Renal cortical epithelial cell (primary cell): Measurements from ENCODE around the gene SPOCK2. TPM values are rescaled to one million over a fixed set of nuclear protein-coding genes. Genes with fewer than 3 reads are reported as not detected.
"Not testable (repeated sequence)": the region's sequence is repeated elsewhere in the genome, so short reads cannot be mapped to it uniquely, and the experiment has no call there.

Source experiments
- DNase-seq: peaks from one replicate; pipeline ENCODE4 v3.0.0-alpha.2; 2011; ENCODE audit warnings: low read depth
- total RNA-seq: library from RNA; depleted of rRNA; stranded (reverse); fragments of >200 nt; gene quantifications from 2 replicates; pipeline ENCODE4 v1.2.3, GENCODE V29; 2014

SPOCK2 gene
- total RNA-seq, 1 donor from 2014 or later, result 2.0 TPM

DNA sequence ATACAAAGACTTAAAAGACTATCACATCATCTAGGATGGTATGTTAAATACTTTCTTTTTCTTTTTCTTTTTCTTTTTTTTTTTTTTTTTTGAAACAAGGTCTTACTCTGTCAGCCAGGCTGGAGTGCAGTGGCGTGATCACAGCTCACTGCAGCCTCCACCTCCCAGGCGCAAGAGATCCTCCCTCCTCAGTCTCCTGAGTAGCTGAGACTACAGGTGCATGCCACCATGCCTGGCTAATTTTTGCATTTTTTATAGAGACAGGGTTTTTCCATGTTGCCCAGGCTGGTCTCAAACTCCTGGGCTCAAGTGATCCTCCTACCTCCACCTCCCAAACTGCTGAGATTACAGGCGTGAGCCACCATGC lies 19.6 kb upstream of the SPOCK2 start:
- not testable (repeated sequence) for DNase-seq

GRCh38 chr10:72107325-72108003 lies 19.1 kb upstream of the SPOCK2 start:
- DNase-seq, result peak; percentile 85

- no peak for DNase-seq
Measured at GRCh38 chr10:72106896-72107295, 18.5 kb upstream of the SPOCK2 start.

- no peak for DNase-seq
Measured at GRCh38 chr10:72106154-72106849, 18.0 kb upstream of the SPOCK2 start.

- no peak for DNase-seq
Measured at GRCh38 chr10:72105710-72106109, 17.4 kb upstream of the SPOCK2 start.

GRCh38 chr10:72105098-72105475 lies 16.7 kb upstream of the SPOCK2 start:
- no peak for DNase-seq

- no peak for DNase-seq
Measured at GRCh38 chr10:72104472-72105097, 16.2 kb upstream of the SPOCK2 start.

DNA sequence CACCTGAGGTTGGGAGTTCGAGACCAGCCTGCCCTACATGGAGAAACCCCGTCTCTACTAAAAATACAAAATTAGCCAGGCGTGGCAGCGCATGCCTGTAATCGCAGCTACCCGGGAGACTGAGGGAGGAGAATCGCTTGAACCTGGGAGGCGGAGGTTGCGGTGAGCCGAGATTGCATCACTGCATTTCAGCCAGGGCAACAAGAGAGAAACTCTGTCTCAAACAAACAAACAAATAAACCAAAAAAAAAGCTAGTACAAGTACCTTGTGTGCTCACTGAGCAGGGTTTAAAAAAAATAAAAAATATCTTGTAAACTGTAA lies 11.2 kb upstream of the SPOCK2 start:
- no peak for DNase-seq

DNA sequence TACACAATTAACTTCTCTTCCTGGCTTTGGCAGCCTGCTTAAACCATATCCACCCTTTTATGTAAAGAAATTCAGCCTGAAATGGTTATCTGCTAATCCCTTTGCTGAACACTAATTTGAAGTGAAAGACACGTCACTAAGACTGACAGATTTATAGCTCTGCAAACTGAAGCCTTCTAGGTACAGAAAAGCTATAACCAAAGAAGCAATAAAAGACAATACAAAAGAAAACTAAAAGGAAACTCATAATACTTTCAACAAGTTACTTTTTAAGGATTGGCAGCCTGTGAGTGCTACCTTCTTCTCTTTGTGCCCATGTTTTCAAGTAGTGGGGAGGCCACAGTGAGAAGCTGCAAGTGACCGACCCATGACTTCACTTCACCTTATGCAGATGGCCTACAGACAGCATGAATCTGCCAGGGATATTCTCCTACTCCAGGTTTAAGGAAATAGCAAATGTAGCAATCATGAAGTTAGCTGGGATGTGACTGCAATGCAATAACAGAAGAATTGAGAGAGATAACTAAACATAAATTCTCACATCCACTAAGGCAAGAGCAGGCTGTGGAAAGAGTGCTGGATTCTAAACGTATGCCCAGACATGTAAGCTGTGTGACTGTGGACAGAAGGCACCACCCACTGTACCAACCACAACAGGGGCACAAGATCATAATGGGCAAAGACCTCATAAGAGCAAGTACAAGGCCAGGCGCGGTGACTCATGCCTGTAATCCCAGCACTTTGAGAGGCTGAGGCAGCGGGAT lies 10.7 kb upstream of the SPOCK2 start:
- DNase-seq, result no peak

- DNase-seq, result no peak
Measured at GRCh38 chr10:72098301-72098835, 10.0 kb upstream of the SPOCK2 start.

DNA sequence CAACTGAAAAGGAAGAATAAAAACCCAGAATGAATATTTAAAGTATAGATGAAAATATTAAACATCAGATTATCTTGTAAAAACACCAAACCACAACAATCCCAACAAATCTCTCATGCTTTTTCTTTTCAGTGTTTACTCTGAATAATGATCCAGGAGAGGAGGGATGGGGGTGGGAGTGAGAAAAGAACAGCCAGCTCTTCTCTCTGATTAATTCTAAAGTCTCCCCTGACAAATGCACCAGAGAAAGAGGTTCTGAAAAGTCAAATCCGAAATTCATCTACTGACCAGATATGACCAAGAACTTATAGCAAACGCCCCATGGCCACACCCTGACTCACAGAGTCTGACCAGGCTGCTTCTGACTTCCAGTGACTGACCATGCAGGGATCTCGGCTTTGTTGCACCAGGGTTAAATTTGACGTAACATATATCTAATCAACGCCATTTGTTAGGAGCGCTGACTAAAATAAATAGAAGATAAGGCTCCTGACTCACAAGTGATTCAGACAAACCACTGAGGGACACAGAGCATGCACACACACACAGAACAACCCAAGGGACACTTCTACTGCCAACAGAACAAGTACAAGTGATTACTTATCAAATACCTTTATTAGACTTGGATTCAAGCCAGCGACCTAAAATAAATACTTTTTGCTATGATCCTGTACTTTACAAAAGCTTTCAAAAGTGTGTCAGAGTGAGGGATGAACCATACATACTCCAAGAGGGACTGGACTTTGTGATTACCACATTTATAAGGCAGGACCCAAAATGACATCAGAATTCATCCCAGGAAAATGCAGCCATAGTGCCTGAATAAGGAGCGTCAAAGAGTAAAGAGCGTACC lies 9.3 kb upstream of the SPOCK2 start:
- peak; percentile 51 for DNase-seq

DNA sequence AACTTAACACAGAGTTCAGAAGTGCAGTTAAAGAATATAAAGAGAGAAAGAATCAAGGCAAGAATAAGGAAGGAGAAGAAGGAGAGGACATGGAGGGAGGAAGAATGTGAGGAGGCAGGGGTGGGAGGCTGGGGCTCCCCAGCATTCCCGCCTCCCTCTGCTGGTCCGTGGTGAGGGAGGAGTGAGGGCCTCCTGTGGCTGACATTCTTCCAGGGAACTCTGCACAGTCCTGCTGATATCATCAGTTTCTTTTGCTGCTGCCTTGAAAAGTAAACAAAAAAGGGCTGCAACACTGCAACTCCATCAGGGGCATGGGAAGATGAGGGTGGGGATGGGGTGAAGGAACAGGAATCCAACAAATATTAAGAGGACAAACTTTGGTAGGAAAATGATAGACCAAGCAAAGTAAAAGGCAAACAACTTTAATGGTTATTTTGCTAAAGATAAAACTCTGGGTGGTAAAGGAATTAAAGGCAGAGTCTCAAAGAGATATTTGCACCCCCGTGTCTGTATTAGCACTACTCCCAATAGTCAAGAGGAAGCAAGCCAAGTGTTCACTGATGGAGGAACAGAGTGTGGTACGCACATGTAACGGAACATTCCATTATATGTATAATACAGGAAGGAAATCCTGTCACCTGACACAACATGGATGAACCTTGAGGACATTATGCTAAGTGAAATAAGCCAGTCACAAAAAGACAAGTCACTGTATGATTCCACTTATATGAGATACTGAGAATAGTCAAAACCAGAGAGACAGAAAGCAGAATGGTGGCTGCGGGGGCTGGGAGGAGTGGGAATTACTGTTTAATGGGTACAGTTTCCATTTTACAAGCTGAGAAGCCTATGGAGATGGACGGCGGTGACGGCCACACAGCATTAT lies 8.0 kb upstream of the SPOCK2 start:
- peak; percentile 23 for DNase-seq

DNA sequence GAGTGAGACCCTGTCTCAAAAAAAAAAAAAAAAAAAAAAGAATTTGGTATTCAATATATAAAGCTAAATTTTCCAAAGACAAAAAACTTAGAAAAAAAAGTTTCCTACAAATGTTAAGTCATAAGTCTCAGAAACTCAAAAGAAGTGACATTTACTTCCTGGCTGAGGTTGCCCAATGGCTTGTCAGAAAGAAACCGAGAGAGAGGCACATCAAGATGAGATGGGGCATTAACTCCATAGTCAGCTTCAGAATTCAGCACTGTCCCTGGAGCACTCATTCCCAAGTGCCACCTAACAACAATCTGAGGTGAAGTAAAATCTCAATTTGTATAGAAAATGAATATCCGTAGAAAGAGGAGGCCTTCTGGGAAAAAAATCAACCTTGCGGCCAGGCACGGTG lies 6.8 kb upstream of the SPOCK2 start:
- DNase-seq, result no peak

GRCh38 chr10:72094574-72094973 lies 6.2 kb upstream of the SPOCK2 start:
- DNase-seq, result no peak

DNA sequence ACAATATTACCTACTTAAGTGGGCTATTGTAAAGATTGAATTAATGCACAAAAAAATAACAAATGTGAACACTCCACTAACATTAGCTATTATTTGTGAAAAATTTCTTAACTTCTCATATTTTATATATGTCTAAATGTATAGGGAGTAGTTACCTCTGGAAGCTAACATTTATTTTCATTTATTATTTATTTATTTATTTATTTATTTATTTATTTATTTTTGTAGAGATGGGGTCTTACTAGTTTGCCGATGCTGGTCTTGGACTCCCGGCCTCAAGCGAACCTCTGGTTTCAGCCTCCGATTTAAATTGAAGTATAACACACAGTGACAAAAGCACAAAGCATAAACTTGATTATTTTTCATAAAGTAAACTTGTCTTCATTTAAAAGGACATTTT lies 5.1 kb upstream of the SPOCK2 start:
- no peak for DNase-seq

GRCh38 chr10:72092987-72093386 lies 4.6 kb upstream of the SPOCK2 start:
- DNase-seq, result no peak

GRCh38 chr10:72092171-72092924 lies 4.0 kb upstream of the SPOCK2 start:
- DNase-seq, result no peak

DNA sequence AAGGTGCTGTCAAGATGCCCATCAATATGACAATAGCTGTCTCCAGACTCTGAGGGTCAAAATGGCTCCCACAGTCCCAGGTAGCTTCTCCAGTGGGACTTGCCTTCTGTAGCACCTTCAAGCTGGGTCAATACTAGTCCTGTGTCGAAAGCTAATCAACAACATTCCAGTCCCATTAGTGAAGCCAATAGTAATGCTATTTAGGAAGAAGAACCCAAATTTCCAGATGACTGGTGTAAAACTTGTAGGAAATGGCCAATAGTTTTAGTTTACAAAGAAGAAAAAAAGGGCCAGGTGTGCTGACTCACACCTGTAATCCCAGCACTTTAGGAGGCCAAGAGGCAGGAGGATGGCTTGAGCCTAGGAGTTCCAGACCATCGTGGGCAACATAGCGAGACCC lies 2.0 kb upstream of the SPOCK2 start:
- no peak for DNase-seq

DNA sequence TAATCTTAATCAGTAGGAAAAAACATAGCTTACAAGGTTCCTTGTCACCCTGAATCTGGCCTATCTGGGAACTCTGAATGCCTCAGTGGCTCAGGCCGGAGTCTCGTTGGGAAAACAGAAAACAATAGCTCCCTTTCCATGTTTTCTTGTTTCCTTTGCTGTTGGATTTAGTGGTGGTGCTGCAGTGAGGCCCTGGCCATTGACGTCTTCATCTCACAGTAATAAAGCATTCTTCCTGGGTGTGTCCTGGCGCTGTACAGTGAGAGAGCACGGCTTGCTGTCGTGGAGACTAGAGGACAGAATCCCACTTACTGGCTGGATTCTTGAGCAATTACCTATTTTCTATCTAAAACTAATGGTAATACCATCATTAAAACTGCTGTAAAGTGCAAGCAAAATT lies 1.3 kb upstream of the SPOCK2 start:
- DNase-seq, result no peak
